H4 (cell line): ENCODE measurements around the gene SETD5. TPM values are rescaled to one million over a fixed set of nuclear protein-coding genes. Genes with fewer than 3 reads are reported as not detected.

Experiments used
- DNase-seq: peaks from one replicate; pipeline ENCODE4 v3.0.0-alpha.2; 2015; ENCODE audit warnings: low spot score
- total RNA-seq: library from RNA; depleted of rRNA; stranded (reverse); fragments of >200 nt; shearing (Covaris generic); gene quantifications from 2 replicates; pipeline ENCODE4 v1.2.3, GENCODE V29; 2014; rRNA removed

SETD5 gene
- total RNA-seq, 1 experiment from 2014 or later = 43.1 TPM

DNA sequence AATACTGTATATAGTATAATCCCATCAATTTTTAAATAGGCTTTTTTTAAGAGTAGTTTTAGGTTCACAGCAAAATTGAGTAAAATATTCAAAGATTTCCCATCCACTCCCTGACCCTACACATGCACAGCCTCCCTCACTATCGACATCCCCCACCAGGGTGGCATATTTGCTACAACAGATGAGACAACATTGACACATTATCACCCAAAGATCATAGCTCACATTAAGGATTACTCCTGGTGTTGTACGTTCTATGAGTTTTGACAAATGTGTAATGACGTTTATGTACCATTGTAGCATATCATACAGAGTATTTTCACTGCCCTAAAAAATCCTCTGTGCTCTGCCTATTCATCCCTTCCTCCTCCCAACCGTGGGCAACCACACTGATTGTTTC, 116.9 kb downstream of the SETD5 start:
- DNase-seq = no peak

DNA sequence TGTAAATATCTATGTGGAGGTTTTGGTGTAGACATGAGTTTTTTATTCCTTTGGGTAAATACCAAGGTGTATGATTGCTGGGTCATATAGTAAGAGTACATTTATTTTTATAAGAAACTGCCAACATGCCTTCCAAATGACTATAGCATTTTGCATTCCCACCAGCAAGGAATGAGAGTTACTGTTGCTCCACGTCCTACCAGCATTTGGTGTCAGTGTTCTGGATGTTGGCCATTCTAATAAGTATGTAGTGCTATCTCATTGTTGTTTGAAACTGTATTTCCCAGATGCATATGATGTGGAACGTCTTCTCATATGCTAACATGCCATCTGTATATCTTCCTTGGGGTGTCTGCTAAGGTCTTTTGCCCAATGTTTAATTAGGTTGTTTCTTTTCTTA, 117.5 kb downstream of the SETD5 start:
- no peak for DNase-seq

GRCh38 chr3:9525078-9525477, 127.7 kb downstream of the SETD5 start:
- no peak for DNase-seq

Other genes with a start within 250 kb of the SETD5 start
- gene SRGAP3, start 148.0 kb upstream of the SETD5 start, total RNA-seq = 1.5 and 1.8 TPM in 2 replicates
- gene THUMPD3, start 34.6 kb upstream of the SETD5 start, total RNA-seq = 44.0 and 49.3 TPM in 2 replicates
- gene LHFPL4, start 156.2 kb downstream of the SETD5 start, total RNA-seq = 0.02 TPM in 1 of 2 replicates, not detected in the other